Prostate gland (tissue), 2 donors: ENCODE data around the gene P2RY12. TPM values are rescaled to one million over a fixed set of nuclear protein-coding genes. Genes with fewer than 3 reads are reported as not detected.
A peak's percentile ranks its signal among the peaks of the same experiment; 100 is the strongest.

Source experiments
- DNase-seq: peaks from one replicate; pipeline ENCODE4 v3.0.0-alpha.2; 2019; ENCODE audit warnings: low spot score
- H3K27ac ChIP-seq, 2 donors: fragments of 200-600 bp; sonication (generic); 2 replicates each; pipeline ENCODE4 v1.5.1; 2017 to 2019
- H3K27me3 ChIP-seq: fragments of 200-600 bp; sonication (generic); replicated peaks from 2 replicates; pipeline ENCODE4 v1.5.1; 2019; ENCODE audit not compliant: insufficient read depth
- H3K36me3 ChIP-seq, 2 donors: fragments of 200-600 bp; sonication (generic); 1 replicate in 1 of 2; 2 replicates in 1 of 2; pipeline versions ENCODE4 v1.5.1 to v1.8.1; 2017 to 2019
- H3K4me1 ChIP-seq: fragments of 200-600 bp; sonication (generic); replicated peaks from 2 replicates; pipeline ENCODE4 v1.5.1; 2019
- H3K4me3 ChIP-seq, 2 donors: fragments of 200-600 bp; sonication (generic); 2 replicates each; pipeline ENCODE4 v1.5.1; 2017 to 2019
- H3K9me3 ChIP-seq: fragments of 200-600 bp; sonication (generic); 2 replicates; pipeline ENCODE4 v1.5.1; 2017
- POLR2A ChIP-seq: fragments of 450-650 bp; IDR thresholded peaks from one replicate; pipeline ENCODE4 v1.6.1; 2016; ENCODE audit warnings: antibody characterized with exemption, mild to moderate bottlenecking
- POLR2AphosphoS5 ChIP-seq: sonication (generic); formaldehyde crosslinking; IDR thresholded peaks from one replicate; pipeline ENCODE4 v1.6.1; 2017; ENCODE audit warnings: antibody characterized with exemption
- WGBS: methylation state at CpG from one replicate; pipeline ENCODE4 v1.1.5; 2018; 5-methylcytosine and 5-hydroxymethylcytosine counted together
- intact Hi-C: fragments of 100-400 bp; cut with DNase I; formaldehyde crosslinking; loops from one replicate; pipeline ENCODE4 v1.14.2; 2022
- total RNA-seq, 2 donors: library from RNA; depleted of rRNA; stranded (reverse); fragments of >200 nt; gene quantifications; one replicate each; pipeline ENCODE4 v1.1.0, GENCODE V29; 2016
- TF ChIP-seq, protein P1 (sequence below), 4 experiments: fragments of 200-600 bp in 2 of 4; fragments of 450-650 bp in 2 of 4; sonication (generic) in 2 of 4; IDR thresholded peaks; 1 replicate in 3 of 4; 2 replicates in 1 of 4; pipeline ENCODE4 v1.5.1; 2016 to 2019; ENCODE audit warnings: antibody characterized with exemption in 4 of 4, mild to moderate bottlenecking in 2 of 4, moderate library complexity in 2 of 4

Gene P2RY12
- total RNA-seq, 2 donors from 2014 or later: 0.97 to 5.0 TPM

DNA sequence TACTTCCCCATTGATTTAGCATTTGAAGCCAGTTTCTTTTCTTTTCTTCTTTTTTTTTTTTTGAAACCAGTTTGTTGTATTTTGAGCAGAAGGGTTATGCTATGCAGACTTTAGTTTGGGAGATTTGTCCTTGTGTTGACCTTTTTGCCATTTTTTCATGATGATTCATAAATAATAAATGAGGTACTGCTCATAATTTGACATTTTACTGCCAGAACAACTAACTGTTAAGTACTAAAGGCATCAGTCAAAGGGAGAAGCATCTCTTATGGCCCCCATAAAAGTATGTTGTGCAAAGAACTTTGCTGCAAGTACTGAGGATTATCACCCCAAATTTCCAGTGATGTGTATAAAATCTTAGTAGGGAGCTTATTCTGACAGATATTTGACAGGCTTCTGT is 66.2 kb downstream of the P2RY12 start:
- Histone ChIP-seq H3K36me3 (no peaks in the 10 kb centered on the region), H3K9me3 (no peaks in the 10 kb centered on the region), H3K27me3 (no peaks in the 10 kb centered on the region), H3K27ac (no peak overlapping the region), H3K4me3 (no peak overlapping the region), H3K4me1 (no peaks in the 10 kb centered on the region)
- intact Hi-C loops: no loop called here
- TF ChIP-seq POLR2AphosphoS5: no peak
- TF ChIP-seq, protein P1, sequence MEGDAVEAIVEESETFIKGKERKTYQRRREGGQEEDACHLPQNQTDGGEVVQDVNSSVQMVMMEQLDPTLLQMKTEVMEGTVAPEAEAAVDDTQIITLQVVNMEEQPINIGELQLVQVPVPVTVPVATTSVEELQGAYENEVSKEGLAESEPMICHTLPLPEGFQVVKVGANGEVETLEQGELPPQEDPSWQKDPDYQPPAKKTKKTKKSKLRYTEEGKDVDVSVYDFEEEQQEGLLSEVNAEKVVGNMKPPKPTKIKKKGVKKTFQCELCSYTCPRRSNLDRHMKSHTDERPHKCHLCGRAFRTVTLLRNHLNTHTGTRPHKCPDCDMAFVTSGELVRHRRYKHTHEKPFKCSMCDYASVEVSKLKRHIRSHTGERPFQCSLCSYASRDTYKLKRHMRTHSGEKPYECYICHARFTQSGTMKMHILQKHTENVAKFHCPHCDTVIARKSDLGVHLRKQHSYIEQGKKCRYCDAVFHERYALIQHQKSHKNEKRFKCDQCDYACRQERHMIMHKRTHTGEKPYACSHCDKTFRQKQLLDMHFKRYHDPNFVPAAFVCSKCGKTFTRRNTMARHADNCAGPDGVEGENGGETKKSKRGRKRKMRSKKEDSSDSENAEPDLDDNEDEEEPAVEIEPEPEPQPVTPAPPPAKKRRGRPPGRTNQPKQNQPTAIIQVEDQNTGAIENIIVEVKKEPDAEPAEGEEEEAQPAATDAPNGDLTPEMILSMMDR (IDR thresholded peaks at IDR 0.05): no peak
- no peak for TF ChIP-seq POLR2A
- no peak for DNase-seq

DNA sequence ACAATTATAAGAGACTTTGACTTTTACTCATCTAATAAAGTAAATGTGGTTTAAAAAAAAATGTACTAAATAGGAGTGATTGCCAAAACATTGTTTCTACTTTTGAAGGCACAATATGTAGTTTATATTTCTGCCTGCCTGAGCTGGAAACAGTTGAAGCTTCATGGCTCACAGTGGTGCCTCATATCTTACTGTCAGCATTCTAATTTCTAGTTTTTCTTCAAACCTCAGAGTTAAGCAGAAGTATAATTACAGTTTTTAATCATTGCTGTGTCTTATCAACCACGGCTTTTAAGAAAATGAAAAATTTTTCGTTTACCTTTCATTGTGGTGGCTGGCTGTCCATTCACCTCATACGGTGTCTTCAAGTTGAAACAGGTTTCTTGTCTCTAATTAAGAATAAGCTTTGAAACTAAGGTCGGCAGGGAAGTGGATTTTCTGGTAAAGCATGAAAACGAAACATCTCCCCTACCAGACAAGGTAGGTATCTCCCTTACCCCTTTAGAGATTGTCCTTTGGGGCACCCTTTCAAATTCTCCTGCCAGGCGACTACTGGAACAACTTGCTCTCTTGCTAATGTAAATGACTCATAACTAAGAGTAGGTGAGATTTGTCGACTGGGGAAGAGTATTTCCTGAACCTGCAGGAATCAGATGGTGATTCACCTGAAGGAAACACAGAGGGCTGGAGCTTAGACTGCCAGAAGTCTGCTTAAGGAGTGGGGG is 68.1 kb downstream of the P2RY12 start, which contains the start of gene GPR87:
Gene GPR87, minus strand, starts transcription at position 554 of the 725 bp plus-strand sequence. CDS start 16,720 bp downstream, outside the sequence.
- no peaks in the 10 kb centered on the region for H3K4me1 ChIP-seq
- peak within 1 kb of the TSS in 1 of 2 donors; percentile 46 for H3K27ac ChIP-seq
- H3K4me3 ChIP-seq: no peak within 1 kb of the TSS
- H3K9me3 ChIP-seq: no peaks in the 10 kb centered on the region
- no peaks in the 10 kb centered on the region for H3K27me3 ChIP-seq
- TF ChIP-seq POLR2A (peak; percentile 35), POLR2AphosphoS5 (peak; percentile 65)
- TF ChIP-seq, protein P1 (IDR thresholded peaks at IDR 0.05): no peak
- peak; percentile 56 for DNase-seq
- intact Hi-C loops: no loop called here
- WGBS: 45% methylated on average over 7 of the region's 7 CpGs
- H3K36me3 ChIP-seq: no peaks in the 10 kb centered on the region

DNA sequence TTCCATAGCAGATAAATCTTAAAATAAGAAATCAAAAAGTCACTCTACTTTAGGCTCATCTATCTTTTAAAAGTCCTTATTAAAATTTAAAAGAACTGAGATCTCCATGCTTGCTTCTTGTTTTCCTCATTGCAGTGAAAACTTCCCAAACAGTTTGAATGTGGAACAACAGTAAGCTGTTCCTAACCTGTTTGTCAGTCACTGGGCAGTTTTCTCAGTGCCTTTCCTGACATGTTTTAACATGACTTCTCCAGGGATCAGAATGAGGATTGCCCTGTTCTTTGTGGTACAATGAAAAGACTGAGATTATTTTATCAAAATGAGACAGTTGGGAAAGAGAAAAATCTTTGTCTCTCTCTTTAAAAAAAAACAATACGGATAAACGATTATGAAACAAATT is 68.7 kb downstream of the P2RY12 start:
- 40% methylated on average over 2 of the region's 2 CpGs for WGBS
- TF ChIP-seq, protein P1 (IDR thresholded peaks at IDR 0.05): no peak
- TF ChIP-seq POLR2AphosphoS5: peak; percentile 46
- no peak overlapping the region for H3K4me3 ChIP-seq
- no peaks in the 10 kb centered on the region for H3K4me1 ChIP-seq
- H3K27ac ChIP-seq: peak overlapping the region in 1 of 2 donors; percentile 46
- no peaks in the 10 kb centered on the region for H3K27me3 ChIP-seq
- intact Hi-C loops: no loop called here
- peak; percentile 42 for DNase-seq
- no peaks in the 10 kb centered on the region for H3K36me3 ChIP-seq
- no peaks in the 10 kb centered on the region for H3K9me3 ChIP-seq

DNA sequence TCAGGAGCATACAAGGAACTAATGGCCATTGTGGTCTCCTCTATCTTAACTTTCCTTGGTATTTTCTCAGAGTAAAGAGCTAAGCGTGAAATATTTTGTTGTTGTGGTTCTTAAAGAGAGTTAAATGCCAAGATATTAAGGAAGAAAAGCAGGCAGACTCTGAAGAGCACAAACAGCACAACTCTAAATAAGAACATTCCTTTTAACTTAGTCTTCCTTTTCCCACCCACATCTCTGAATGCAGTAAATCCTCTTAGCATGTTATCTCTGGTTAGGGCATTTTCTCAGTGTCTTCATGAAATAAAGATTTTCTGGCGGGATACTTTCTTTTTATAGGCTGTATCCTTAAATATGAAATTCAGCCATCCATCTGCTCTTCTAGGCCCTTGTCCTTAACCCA is 69.4 kb downstream of the P2RY12 start:
- Histone ChIP-seq H3K4me1 (no peaks in the 10 kb centered on the region), H3K27ac (peak overlapping the region in 1 of 2 donors; percentile 46), H3K9me3 (no peaks in the 10 kb centered on the region), H3K27me3 (no peaks in the 10 kb centered on the region), H3K4me3 (no peak overlapping the region), H3K36me3 (no peaks in the 10 kb centered on the region)
- WGBS: 81% methylated on average over 2 of the region's 2 CpGs
- intact Hi-C loops: no loop called here
- TF ChIP-seq POLR2AphosphoS5 (no peak), POLR2A (no peak)
- TF ChIP-seq, protein P1 (IDR thresholded peaks at IDR 0.05): no peak
- DNase-seq: no peak

DNA sequence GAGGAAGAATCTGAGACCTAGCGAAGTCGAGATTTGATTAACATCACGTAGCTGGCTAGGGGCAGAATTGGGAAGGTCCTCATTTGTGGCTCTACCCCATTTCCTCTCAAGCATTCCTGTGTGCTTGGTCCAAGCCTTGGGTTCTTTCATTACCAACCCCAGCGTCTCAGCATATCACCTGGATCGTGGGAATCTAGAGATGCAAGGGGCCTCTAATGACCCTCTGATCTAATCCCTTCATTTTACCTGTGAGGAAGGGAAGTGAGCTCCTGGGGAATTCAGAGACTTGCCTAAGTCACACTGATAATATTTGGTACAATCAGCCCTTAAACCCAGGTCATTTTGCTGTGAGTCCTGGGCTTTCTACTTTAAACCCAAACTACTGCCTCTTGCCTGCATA is 70.0 kb downstream of the P2RY12 start:
- no peak for DNase-seq
- H3K27me3 ChIP-seq: no peaks in the 10 kb centered on the region
- no peaks in the 10 kb centered on the region for H3K9me3 ChIP-seq
- intact Hi-C loops: no loop called here
- 93% methylated on average over 5 of the region's 5 CpGs for WGBS
- no peak overlapping the region for H3K4me3 ChIP-seq
- H3K27ac ChIP-seq: no peak overlapping the region
- H3K4me1 ChIP-seq: no peaks in the 10 kb centered on the region
- TF ChIP-seq POLR2AphosphoS5 (no peak), POLR2A (no peak)
- TF ChIP-seq, protein P1 (IDR thresholded peaks at IDR 0.05): no peak
- no peaks in the 10 kb centered on the region for H3K36me3 ChIP-seq
